LNCaP clone FGC (cell line): ENCODE data around the gene R3HDM2.
A peak's percentile ranks its signal among the peaks of the same experiment; 100 is the strongest.

Source experiments
- DNase-seq: peaks from one replicate; pipeline ENCODE4 v3.0.0-alpha.2; 2011; ENCODE audit warnings: low read depth
- H3K4me3 ChIP-seq: 2 replicates; pipeline ENCODE4 v1.5.1; 2011; ENCODE audit warnings: mild to moderate bottlenecking, low read depth, low read length, control low read depth
- TF ChIP-seq, protein P1 (sequence below): IDR thresholded peaks from 2 replicates; pipeline ENCODE4 v1.5.1; 2012; ENCODE audit warnings: mild to moderate bottlenecking; ENCODE audit not compliant: control insufficient read depth, insufficient read depth; ENCODE audit errors: extremely low read depth

R3HDM2 gene

DNA sequence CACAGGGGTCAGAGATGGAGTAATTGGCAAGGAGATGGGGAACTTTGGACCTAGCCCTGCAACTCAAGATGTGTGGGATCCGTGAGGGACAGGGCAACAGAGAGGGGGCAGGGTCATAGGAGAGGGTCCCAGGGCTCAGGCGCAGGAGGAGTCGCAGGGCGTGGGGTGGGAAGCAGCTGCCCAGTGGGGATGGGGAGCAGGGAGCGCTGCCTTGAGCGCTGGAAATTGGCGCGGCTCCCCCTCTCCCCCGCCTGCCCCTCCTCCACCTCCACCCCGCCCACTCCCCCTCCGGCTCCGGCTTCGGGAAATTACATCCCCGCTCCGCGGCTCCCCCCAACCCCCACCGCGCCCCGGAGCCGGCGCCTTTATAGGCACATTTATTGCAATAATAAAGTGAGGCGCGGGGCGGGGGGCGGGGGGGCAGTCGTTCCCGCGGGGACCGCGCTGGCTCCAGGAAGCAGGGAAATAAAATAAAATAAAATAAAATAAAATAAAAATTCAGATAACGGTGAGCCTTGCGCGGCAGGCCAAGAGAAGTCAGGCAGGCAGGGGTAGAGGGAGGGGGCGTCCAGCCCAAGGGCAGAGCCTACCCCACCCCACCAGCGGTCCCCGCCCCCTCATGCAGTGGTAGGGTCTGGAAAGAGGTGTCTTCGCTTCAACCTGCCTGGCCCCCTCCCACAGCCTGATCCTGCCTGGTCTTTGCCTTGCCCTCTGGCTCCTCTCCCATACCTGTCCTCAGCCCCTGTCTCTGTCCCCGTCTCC lies 210.7 kb downstream of the R3HDM2 start:
- no peak overlapping the region for H3K4me3 ChIP-seq
- DNase-seq: no peak
- TF ChIP-seq, protein P1, sequence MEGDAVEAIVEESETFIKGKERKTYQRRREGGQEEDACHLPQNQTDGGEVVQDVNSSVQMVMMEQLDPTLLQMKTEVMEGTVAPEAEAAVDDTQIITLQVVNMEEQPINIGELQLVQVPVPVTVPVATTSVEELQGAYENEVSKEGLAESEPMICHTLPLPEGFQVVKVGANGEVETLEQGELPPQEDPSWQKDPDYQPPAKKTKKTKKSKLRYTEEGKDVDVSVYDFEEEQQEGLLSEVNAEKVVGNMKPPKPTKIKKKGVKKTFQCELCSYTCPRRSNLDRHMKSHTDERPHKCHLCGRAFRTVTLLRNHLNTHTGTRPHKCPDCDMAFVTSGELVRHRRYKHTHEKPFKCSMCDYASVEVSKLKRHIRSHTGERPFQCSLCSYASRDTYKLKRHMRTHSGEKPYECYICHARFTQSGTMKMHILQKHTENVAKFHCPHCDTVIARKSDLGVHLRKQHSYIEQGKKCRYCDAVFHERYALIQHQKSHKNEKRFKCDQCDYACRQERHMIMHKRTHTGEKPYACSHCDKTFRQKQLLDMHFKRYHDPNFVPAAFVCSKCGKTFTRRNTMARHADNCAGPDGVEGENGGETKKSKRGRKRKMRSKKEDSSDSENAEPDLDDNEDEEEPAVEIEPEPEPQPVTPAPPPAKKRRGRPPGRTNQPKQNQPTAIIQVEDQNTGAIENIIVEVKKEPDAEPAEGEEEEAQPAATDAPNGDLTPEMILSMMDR: no peak

DNA sequence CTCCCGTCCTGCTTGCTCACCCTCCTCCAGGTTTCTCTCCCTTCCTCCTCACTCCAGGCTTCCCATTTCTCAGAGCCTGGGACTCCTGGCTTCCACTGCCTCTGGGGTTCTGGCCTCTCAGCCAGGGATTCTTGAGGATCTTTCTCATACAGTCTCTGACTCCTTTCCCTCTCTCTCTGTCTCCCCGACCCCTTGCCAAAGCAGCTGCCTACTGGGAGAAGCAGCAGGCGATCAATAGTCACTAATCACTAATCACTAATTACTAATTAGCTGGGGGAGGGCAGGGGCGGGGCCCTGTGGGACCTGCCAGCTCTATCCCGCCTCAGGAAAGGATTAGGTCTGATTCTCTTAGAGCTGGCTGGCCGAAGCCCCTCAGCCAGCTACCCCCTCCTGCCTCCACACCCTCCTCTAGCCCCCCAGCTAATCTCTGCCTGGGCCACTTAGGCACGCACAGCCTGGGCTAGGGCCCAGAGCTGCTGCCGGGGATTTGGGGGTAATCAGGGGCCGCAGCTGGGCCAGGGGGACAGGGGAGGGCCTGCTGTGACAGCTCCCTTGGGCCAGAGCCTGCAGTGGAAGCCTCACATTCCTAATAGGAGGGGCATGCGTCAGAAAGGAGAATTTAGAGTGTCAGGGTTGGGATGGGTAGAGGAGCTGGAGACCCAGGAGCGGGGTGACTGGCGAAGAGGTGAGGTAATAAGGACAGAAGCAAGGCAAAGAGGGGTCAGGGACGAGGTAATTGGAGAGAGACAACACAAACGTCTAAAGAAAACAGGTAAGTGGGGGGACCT lies 211.4 kb downstream of the R3HDM2 start:
- no peak for DNase-seq
- peak overlapping the region; percentile 81 for H3K4me3 ChIP-seq
- TF ChIP-seq, protein P1: no peak

DNA sequence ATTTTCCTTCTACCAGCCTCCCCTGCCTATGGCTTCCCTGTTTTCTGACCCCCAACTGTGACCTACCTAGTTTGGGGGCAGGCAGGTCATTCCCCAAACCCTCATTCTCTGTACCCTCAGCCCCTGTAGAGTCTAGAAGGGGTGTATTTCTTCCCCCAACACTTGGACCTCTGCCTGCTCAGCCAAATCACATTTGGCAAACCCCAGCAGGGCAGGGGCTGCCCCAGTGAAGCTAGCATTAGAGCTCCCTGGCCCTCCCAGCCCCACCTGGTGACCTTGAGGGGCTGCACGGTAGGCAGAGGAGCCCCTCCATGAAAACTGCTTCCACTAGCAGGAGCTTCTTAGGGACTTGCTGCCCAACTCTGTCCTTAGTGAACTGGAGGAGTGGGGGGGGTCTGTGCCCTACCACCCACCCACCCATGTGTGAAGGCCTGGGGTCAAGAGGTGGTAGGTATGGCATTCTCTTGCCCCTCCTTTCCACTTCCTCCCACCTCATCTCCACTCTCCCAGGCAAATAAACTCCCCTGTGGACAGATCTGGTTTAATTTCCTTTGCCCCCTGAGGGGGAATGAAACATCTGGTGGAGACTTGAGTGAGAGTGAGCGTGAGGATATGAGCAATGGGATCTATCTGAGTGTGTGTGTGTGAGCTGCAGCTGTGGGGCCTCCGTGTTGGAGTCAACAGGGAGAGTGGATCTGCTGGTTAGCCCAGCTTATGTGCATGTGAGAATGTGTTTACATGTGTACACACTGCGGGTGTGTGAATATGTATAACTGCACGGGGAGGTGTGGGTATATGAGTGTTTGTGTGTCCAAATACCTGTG lies 212.6 kb downstream of the R3HDM2 start:
- DNase-seq: no peak

DNA sequence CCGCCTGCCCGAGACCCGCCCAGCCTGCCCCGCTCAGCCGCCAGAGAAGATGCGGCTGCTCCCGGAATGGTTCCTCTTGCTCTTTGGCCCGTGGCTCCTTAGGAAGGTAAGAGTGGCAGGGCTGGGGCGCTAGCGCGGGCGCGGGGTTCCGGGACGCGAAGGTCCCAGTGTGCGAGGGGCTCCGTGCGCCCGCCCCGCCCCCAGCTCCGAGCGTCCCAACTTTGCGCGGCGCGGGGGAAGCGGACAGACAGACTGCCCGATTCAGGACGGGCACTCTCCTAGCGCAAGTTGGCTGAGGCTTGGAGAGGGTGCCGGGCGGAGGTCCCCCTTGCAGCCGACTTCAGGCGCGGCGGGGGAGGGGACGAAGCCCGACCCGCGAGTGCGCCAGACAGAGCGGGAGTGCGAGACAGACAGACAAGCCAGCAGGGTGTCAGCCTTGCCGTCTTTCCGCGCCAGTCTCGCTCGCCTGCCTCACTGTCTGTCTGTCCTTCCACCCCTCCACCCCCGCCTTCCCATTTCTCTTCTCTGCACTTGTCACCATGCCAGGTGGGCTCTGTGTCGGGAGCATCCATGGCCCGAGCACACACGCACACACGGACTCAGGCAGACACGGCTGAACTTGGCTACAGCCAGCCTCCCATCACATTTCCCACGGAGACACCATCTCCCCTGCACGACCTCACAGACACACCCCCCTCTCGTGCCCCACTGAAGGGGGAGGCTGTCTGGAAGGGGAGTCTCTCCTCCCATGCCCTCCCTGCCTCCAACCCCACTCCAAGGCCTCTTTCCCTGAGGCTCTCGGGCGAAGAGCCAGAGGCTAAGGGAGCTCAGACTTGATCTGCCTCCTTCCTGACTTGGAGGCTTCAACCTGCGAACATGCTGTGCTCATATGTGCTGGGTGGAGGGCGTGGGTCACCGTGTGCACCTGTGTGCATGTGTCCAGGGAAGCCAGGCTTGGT lies 213.6 kb downstream of the R3HDM2 start:
- TF ChIP-seq, protein P1: no peak
- no peak for DNase-seq
- H3K4me3 ChIP-seq: peak overlapping the region; percentile 81

More for the DNA sequence above, 212.6 kb downstream of the R3HDM2 start:
- peak overlapping the region; percentile 81 for H3K4me3 ChIP-seq
- TF ChIP-seq, protein P1: no peak

DNA sequence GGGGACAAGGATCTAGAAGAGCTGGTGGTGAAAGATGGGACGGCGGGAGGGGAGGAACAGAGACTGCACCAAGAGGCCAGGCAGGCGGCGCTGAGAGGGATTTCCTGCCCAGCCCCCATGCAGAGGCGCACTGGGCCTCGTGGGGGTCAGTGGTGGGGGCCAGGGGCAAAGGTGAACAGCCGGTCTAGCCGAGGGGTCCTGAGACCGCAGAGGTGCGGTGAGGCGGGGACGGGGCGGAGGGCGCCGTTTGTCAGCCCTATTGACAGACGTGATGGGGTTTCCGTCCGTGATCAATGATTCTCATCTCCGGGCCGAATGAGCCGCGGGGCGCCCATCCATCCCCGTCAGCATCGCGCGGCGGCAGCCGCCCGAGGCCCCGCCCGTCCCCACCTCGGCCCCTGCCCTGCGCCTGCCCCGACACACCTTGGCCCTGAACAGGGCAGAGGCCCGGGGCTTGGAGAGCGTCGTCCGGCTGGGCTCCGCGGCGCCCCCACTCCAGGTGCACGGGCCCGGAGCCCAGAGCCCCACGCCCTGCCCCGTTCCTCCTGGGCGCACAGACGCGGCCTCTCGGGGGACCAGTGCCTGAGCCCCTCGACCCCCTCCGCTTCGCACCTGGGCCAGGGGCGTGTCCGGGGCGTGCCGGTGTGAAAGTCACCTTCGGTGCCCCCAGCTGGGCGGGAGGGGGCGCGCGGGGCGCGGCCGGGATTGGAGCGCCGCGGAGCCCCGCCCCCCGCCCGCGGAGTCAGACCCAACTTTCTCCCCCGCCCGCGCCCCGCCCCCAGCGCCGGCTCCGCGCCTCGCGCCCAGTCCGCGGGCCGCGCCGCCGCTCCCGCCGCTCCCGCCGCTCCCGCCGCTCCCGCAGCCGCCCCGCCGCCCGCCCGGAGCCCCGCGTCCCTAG lies 214.6 kb downstream of the R3HDM2 start, which contains the start of gene NXPH4:
Gene NXPH4, plus strand, starts transcription at position 781 of the 898 bp plus-strand sequence. CDS start 176 bp downstream, outside the sequence.
- TF ChIP-seq, protein P1: no peak
- DNase-seq: no peak
- peak within 1 kb of the TSS; percentile 81 for H3K4me3 ChIP-seq
